ENCODE data around the gene ATRNL1.

Gene ATRNL1

GRCh38 chr10:115801457-115801856 lies 708.3 kb downstream of the ATRNL1 start:
- H3K4me3 ChIP-seq (ENCODE audit: low read depth, low read length): no peak overlapping the region
- DNase-seq: no peak
- H3K27ac ChIP-seq (ENCODE audit: low read depth, low read length): no peak overlapping the region
- no peak overlapping the region for H3K9ac ChIP-seq (ENCODE audit: low read length)
- no peak overlapping the region for H4K12ac ChIP-seq (ENCODE audit: low read depth, low read length)
- H3K23ac ChIP-seq (ENCODE audit: low read length): no peak overlapping the region
- no peak overlapping the region for H2AK5ac ChIP-seq (ENCODE audit: low read length)
- H4K91ac ChIP-seq (ENCODE audit: low read depth, low read length): no peak overlapping the region
- no peaks in the 10 kb centered on the region for H3K4me1 ChIP-seq (ENCODE audit: control insufficient read depth in 1 of 2, insufficient read depth in 2 of 2, low read length in 2 of 2)
- H3K4me2 ChIP-seq (ENCODE audit: low read length): no peak overlapping the region
- no peaks in the 10 kb centered on the region for H3K79me1 ChIP-seq (ENCODE audit: low read length)
- H2BK5ac ChIP-seq (ENCODE audit: low read depth, low read length, poor library complexity): no peak overlapping the region
- H3K27me3 ChIP-seq (ENCODE audit: insufficient read depth, low read length): no peaks in the 10 kb centered on the region
- no peak overlapping the region for H3K14ac ChIP-seq (ENCODE audit: low read length)
- H2BK120ac ChIP-seq (ENCODE audit: insufficient read depth, low read length, poor library complexity): no peak overlapping the region
- no peak overlapping the region for H2BK12ac ChIP-seq (ENCODE audit: low read length)
- no peak overlapping the region for H3K18ac ChIP-seq (ENCODE audit: low read length)
- no peak overlapping the region for H2AFZ ChIP-seq (ENCODE audit: insufficient read depth, low read length, poor library complexity)
- no peaks in the 10 kb centered on the region for H3K79me2 ChIP-seq (ENCODE audit: control insufficient read depth, insufficient read depth, low read length, poor library complexity)
- no peak overlapping the region for H3K4ac ChIP-seq (ENCODE audit: low read depth, low read length)
- no peaks in the 10 kb centered on the region for H3K36me3 ChIP-seq (ENCODE audit: control insufficient read depth in 1 of 2, insufficient read depth in 2 of 2, low read length in 2 of 2)
- H3K9me3 ChIP-seq (ENCODE audit: insufficient read depth, low read depth, low read length): no peaks in the 10 kb centered on the region
- no peak overlapping the region for H4K8ac ChIP-seq (ENCODE audit: low read depth, low read length)

- H2AK5ac ChIP-seq (ENCODE audit: low read length): no peak overlapping the region
- H3K79me2 ChIP-seq (ENCODE audit: control insufficient read depth, insufficient read depth, low read length, poor library complexity): no peaks in the 10 kb centered on the region
- no peak overlapping the region for H3K27ac ChIP-seq (ENCODE audit: low read depth, low read length)
- no peaks in the 10 kb centered on the region for H3K9me3 ChIP-seq (ENCODE audit: insufficient read depth, low read depth, low read length)
- H4K12ac ChIP-seq (ENCODE audit: low read depth, low read length): no peak overlapping the region
- no peaks in the 10 kb centered on the region for H3K4me1 ChIP-seq (ENCODE audit: control insufficient read depth in 1 of 2, insufficient read depth in 2 of 2, low read length in 2 of 2)
- H3K9ac ChIP-seq (ENCODE audit: low read length): no peak overlapping the region
- WGBS (ENCODE audit: extremely low coverage, insufficient coverage, insufficient read length): no CpG with 5 or more reads among the region's 2 CpGs
- no peak overlapping the region for H3K23ac ChIP-seq (ENCODE audit: low read length)
- H3K27me3 ChIP-seq (ENCODE audit: insufficient read depth, low read length): no peaks in the 10 kb centered on the region
- no peak overlapping the region for H3K14ac ChIP-seq (ENCODE audit: low read length)
- H2BK12ac ChIP-seq (ENCODE audit: low read length): no peak overlapping the region
- H4K91ac ChIP-seq (ENCODE audit: low read depth, low read length): no peak overlapping the region
- no peaks in the 10 kb centered on the region for H3K36me3 ChIP-seq (ENCODE audit: control insufficient read depth in 1 of 2, insufficient read depth in 2 of 2, low read length in 2 of 2)
- DNase-seq: no peak
- no peak overlapping the region for H2BK5ac ChIP-seq (ENCODE audit: low read depth, low read length, poor library complexity)
- no peak overlapping the region for H3K18ac ChIP-seq (ENCODE audit: low read length)
- H3K4me3 ChIP-seq (ENCODE audit: low read depth, low read length): no peak overlapping the region
- H4K8ac ChIP-seq (ENCODE audit: low read depth, low read length): no peak overlapping the region
- H2BK120ac ChIP-seq (ENCODE audit: insufficient read depth, low read length, poor library complexity): no peak overlapping the region
- no peaks in the 10 kb centered on the region for H3K79me1 ChIP-seq (ENCODE audit: low read length)
- H2AFZ ChIP-seq (ENCODE audit: insufficient read depth, low read length, poor library complexity): no peak overlapping the region
- no peak overlapping the region for H3K4me2 ChIP-seq (ENCODE audit: low read length)
- H3K4ac ChIP-seq (ENCODE audit: low read depth, low read length): no peak overlapping the region
Measured at GRCh38 chr10:115801992-115802391, 708.8 kb downstream of the ATRNL1 start.

GRCh38 chr10:115802911-115803310 lies 709.7 kb downstream of the ATRNL1 start:
- no peak overlapping the region for H4K8ac ChIP-seq (ENCODE audit: low read depth, low read length)
- no peak for DNase-seq
- H3K23ac ChIP-seq (ENCODE audit: low read length): no peak overlapping the region
- H4K12ac ChIP-seq (ENCODE audit: low read depth, low read length): no peak overlapping the region
- H2BK120ac ChIP-seq (ENCODE audit: insufficient read depth, low read length, poor library complexity): no peak overlapping the region
- no peak overlapping the region for H3K18ac ChIP-seq (ENCODE audit: low read length)
- no peak overlapping the region for H2AK5ac ChIP-seq (ENCODE audit: low read length)
- H3K4me1 ChIP-seq (ENCODE audit: control insufficient read depth in 1 of 2, insufficient read depth in 2 of 2, low read length in 2 of 2): no peaks in the 10 kb centered on the region
- H3K9me3 ChIP-seq (ENCODE audit: insufficient read depth, low read depth, low read length): no peaks in the 10 kb centered on the region
- no peak overlapping the region for H3K4me2 ChIP-seq (ENCODE audit: low read length)
- H3K27me3 ChIP-seq (ENCODE audit: insufficient read depth, low read length): no peaks in the 10 kb centered on the region
- no peak overlapping the region for H2AFZ ChIP-seq (ENCODE audit: insufficient read depth, low read length, poor library complexity)
- no peaks in the 10 kb centered on the region for H3K36me3 ChIP-seq (ENCODE audit: control insufficient read depth in 1 of 2, insufficient read depth in 2 of 2, low read length in 2 of 2)
- H3K4ac ChIP-seq (ENCODE audit: low read depth, low read length): no peak overlapping the region
- H3K79me2 ChIP-seq (ENCODE audit: control insufficient read depth, insufficient read depth, low read length, poor library complexity): no peaks in the 10 kb centered on the region
- no peak overlapping the region for H3K4me3 ChIP-seq (ENCODE audit: low read depth, low read length)
- H2BK12ac ChIP-seq (ENCODE audit: low read length): no peak overlapping the region
- H3K9ac ChIP-seq (ENCODE audit: low read length): no peak overlapping the region
- no peak overlapping the region for H3K27ac ChIP-seq (ENCODE audit: low read depth, low read length)
- no peak overlapping the region for H2BK5ac ChIP-seq (ENCODE audit: low read depth, low read length, poor library complexity)
- H3K14ac ChIP-seq (ENCODE audit: low read length): no peak overlapping the region
- no peaks in the 10 kb centered on the region for H3K79me1 ChIP-seq (ENCODE audit: low read length)
- no peak overlapping the region for H4K91ac ChIP-seq (ENCODE audit: low read depth, low read length)

DNA sequence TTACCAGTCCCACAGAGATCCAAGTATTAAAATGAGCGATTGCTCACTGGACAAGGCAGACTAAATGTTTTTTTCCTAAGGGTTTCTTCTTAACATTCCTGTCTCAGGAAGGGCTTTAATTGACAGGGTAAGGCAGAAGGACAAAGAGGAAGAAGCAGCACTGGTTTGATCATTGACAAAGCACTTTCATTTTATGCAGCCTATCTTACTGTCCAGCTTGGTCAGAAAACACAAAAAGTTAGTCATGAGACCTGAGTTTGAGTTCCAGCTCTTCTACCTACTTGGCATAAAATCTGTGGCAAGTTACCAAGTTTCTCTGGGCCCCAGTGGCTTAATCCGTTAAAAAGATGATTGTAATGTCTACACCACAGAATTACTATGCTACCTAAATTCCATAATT lies 721.4 kb downstream of the ATRNL1 start:
- H3K9me3 ChIP-seq (ENCODE audit: insufficient read depth, low read depth, low read length): no peaks in the 10 kb centered on the region

DNA sequence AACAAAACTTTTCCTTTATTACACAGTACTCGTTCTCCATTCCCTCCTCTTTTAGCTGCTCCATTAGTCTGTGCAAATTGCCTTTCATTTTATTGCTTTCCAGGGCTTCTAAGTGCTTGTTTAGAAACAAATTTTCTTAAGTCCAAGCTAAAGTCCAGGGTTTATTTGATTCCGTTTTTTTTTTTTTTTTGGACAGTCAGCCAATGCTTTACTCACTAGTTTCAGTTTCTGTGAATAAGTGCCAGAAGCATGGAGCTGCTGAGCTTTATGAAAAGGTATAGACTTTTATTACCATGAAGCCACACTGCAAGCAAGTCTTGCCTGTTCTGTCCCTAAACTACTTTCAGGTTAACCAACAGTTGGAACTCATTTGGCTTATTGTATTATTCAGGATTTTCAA lies 724.8 kb downstream of the ATRNL1 start:
- no peaks in the 10 kb centered on the region for H3K36me3 ChIP-seq (ENCODE audit: control insufficient read depth in 1 of 2, insufficient read depth in 2 of 2, low read length in 2 of 2)
- H3K9me3 ChIP-seq (ENCODE audit: insufficient read depth, low read depth, low read length): no peaks in the 10 kb centered on the region
- H3K27ac ChIP-seq (ENCODE audit: low read depth, low read length): no peak overlapping the region
- no peak overlapping the region for H3K14ac ChIP-seq (ENCODE audit: low read length)
- H3K23ac ChIP-seq (ENCODE audit: low read length): no peak overlapping the region
- no peak overlapping the region for H3K4ac ChIP-seq (ENCODE audit: low read depth, low read length)
- no peak overlapping the region for H3K4me3 ChIP-seq (ENCODE audit: low read depth, low read length)
- no peaks in the 10 kb centered on the region for H3K4me1 ChIP-seq (ENCODE audit: control insufficient read depth in 1 of 2, insufficient read depth in 2 of 2, low read length in 2 of 2)
- no peak overlapping the region for H3K4me2 ChIP-seq (ENCODE audit: low read length)
- no peak overlapping the region for H3K9ac ChIP-seq (ENCODE audit: low read length)
- no peak overlapping the region for H4K12ac ChIP-seq (ENCODE audit: low read depth, low read length)
- no peak overlapping the region for H2BK12ac ChIP-seq (ENCODE audit: low read length)
- H2AK5ac ChIP-seq (ENCODE audit: low read length): no peak overlapping the region
- no peaks in the 10 kb centered on the region for H3K79me1 ChIP-seq (ENCODE audit: low read length)
- no peak overlapping the region for H4K91ac ChIP-seq (ENCODE audit: low read depth, low read length)
- no peaks in the 10 kb centered on the region for H3K27me3 ChIP-seq (ENCODE audit: insufficient read depth, low read length)
- H2BK5ac ChIP-seq (ENCODE audit: low read depth, low read length, poor library complexity): no peak overlapping the region
- no peak overlapping the region for H3K18ac ChIP-seq (ENCODE audit: low read length)
- no peak overlapping the region for H2AFZ ChIP-seq (ENCODE audit: insufficient read depth, low read length, poor library complexity)
- WGBS (ENCODE audit: extremely low coverage, insufficient coverage, insufficient read length): 100% methylated on average over 1 of the region's 2 CpGs
- no peaks in the 10 kb centered on the region for H3K79me2 ChIP-seq (ENCODE audit: control insufficient read depth, insufficient read depth, low read length, poor library complexity)
- H4K8ac ChIP-seq (ENCODE audit: low read depth, low read length): no peak overlapping the region
- no peak overlapping the region for H2BK120ac ChIP-seq (ENCODE audit: insufficient read depth, low read length, poor library complexity)
- DNase-seq: no peak

More for the DNA sequence above, 721.4 kb downstream of the ATRNL1 start:
- Histone ChIP-seq H3K23ac (ENCODE audit: low read length) (no peak overlapping the region), H3K27me3 (ENCODE audit: insufficient read depth, low read length) (no peaks in the 10 kb centered on the region), H3K4me1 (ENCODE audit: control insufficient read depth in 1 of 2, insufficient read depth in 2 of 2, low read length in 2 of 2) (no peaks in the 10 kb centered on the region), H3K18ac (ENCODE audit: low read length) (no peak overlapping the region), H3K4me2 (ENCODE audit: low read length) (no peak overlapping the region), H3K27ac (ENCODE audit: low read depth, low read length) (no peak overlapping the region), H4K8ac (ENCODE audit: low read depth, low read length) (no peak overlapping the region), H2BK12ac (ENCODE audit: low read length) (no peak overlapping the region), H2BK120ac (ENCODE audit: insufficient read depth, low read length, poor library complexity) (no peak overlapping the region), H3K14ac (ENCODE audit: low read length) (no peak overlapping the region), H3K9ac (ENCODE audit: low read length) (no peak overlapping the region), H2AFZ (ENCODE audit: insufficient read depth, low read length, poor library complexity) (no peak overlapping the region), H4K12ac (ENCODE audit: low read depth, low read length) (no peak overlapping the region), H3K4me3 (ENCODE audit: low read depth, low read length) (no peak overlapping the region), H2BK5ac (ENCODE audit: low read depth, low read length, poor library complexity) (no peak overlapping the region), H3K4ac (ENCODE audit: low read depth, low read length) (no peak overlapping the region), H4K91ac (ENCODE audit: low read depth, low read length) (no peak overlapping the region), H2AK5ac (ENCODE audit: low read length) (no peak overlapping the region), H3K79me2 (ENCODE audit: control insufficient read depth, insufficient read depth, low read length, poor library complexity) (no peaks in the 10 kb centered on the region), H3K36me3 (ENCODE audit: control insufficient read depth in 1 of 2, insufficient read depth in 2 of 2, low read length in 2 of 2) (no peaks in the 10 kb centered on the region), H3K79me1 (ENCODE audit: low read length) (no peaks in the 10 kb centered on the region)
- DNase-seq: no peak
- no CpG with 5 or more reads among the region's 2 CpGs for WGBS (ENCODE audit: extremely low coverage, insufficient coverage, insufficient read length)

Measured in trophoblast cell (in vitro differentiated cells and primary cell).